Measurements from ENCODE around the gene ICOS.
"Not testable (repeated sequence)": the region's sequence is repeated elsewhere in the genome, so short reads cannot be mapped to it uniquely, and the experiment has no call there.

The ICOS gene

GRCh38 chr2:203983064-203983715 lies 46.6 kb downstream of the ICOS start:
- no peak for DNase-seq

DNA sequence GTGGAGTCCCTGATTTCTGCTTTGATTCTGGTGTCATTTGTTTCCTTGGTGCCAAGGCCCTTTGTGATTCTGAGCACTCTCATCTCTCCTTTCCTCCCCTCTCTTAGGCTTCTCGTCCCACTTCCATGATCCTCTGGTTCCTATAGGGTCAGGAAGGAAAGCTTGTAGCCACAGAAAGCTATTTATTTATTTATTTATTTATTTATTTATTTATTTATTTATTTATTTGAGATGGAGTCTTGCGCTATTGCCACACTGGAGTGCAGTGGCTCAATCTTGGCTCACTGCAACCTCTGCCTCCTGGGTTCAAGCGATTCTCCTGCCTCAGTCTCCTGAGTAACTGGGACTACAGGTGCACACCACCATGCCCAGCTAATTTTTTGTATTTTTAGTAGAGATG lies 49.4 kb downstream of the ICOS start:
- not testable (repeated sequence) for DNase-seq

DNA sequence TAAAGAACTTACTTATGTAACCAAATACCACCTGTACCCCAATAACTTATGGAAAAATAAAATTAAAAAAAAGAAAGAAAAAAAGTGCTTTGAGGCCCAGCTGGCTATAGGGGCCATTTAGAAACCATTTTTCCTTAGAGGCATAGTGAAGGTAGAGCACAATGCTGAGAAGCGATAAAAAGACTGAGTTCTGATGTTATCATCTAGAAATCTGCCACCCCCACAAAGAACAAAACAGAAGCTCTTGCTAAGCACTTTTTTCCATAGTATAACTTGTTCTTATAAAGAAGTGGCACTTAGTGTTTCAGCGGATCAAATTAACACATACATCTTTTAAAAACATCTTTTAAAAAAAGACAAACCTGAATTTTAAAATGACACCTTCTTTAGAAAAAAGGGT lies 51.4 kb downstream of the ICOS start:
- DNase-seq: no peak

GRCh38 chr2:203988500-203989260 lies 52.1 kb downstream of the ICOS start:
- no peak for DNase-seq

GRCh38 chr2:203989521-203989920 lies 53.0 kb downstream of the ICOS start:
- DNase-seq: no peak

DNA sequence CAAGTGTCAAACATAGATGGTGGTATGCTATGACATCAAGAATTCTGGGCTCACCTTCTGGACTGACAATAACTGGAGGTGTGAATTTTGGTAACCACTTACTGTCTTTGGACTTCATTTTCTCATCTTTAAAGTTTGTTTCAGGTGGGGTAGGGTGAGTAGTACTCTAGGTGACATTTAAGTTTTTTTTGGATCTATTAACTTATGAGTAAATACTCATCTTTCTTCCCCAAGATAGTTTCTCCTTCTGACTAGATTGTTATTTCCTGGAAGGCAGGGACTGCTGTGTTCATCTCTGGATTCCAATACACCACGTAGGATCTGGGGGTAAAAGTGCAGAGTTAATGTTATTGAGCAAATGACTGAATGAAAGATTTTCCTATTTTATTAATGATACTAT lies 55.9 kb downstream of the ICOS start:
- DNase-seq: no peak

DNA sequence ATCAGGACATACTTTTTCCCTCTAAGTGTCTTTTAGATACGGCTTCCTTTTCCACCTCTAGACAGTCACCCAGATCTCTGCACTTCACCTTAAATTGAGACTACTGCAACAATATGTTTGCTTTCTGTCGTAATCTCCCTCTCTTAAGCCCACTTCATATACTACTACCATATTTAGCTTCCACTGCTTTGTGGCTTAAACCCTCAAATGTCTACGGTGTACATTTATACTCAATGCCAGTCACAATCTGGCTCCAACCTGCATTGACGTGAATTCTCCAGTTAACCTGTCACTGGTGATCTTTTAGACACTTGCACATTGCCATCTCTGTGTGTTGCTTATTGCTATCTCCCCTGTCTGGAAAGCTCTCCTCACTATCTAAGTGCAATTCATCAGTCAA lies 56.4 kb downstream of the ICOS start:
- no peak for DNase-seq

- no peak for DNase-seq
Observed at GRCh38 chr2:203993560-203993959, 57.0 kb downstream of the ICOS start.

- no peak for DNase-seq
Observed at GRCh38 chr2:203994735-203995134, 58.2 kb downstream of the ICOS start.

DNA sequence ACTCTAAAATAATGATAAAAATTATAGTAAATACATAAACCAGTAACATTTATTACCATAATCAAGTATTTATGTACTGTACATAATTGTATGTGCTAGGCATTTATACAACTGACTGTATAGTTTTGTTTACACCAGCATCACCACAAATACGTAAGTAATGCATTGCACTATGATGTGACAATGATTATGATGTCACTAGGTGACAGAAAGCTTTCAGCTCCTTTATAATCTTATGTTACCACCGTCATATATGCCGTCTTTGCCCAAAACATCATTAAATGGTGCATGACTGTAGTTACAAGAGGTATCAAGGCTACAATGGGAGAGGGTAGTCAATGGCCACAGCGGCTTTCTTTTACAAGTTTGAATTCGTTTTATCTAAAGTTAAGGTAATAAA lies 60.1 kb downstream of the ICOS start:
- no peak for DNase-seq

DNA sequence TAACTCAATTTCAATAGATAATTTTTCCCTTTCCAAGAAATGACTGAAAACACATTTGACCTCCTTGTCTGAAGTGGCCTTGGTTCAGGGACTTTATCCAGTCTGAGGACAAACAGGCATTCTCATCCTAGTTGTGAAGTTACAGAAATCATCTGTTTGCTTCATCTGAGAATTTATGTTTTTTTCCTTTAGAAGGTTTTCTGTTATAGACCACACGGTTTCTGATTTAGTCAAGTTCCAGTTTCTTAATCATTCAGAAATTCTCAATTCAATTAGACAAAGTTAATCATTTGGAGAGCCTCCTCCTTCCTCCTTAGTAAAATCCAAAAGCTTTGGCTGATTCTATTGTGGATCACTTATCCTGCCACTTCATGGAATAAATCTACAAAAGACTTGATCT lies 60.9 kb downstream of the ICOS start:
- DNase-seq: no peak

GRCh38 chr2:203997980-203998809 lies 61.6 kb downstream of the ICOS start:
- no peak for DNase-seq

DNA sequence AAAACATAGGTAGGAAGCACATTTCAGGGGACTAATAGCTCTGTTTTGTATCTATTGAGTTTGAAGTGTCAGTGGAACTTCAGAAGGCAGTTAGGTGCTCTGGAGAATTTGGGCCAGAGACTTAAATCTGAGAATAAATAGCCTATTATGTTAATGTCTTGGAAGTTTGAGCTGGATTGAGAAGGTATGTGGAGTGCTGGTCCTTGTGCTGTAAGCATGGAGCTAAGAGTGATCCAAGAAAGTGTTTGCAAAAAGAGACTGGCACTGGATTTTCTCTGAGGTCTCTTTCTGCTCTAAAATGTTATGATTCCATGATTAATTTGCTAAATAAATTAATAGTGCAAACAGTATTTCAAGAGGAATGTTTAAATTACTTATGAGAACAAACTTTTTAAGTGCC lies 63.3 kb downstream of the ICOS start:
- no peak for DNase-seq

DNA sequence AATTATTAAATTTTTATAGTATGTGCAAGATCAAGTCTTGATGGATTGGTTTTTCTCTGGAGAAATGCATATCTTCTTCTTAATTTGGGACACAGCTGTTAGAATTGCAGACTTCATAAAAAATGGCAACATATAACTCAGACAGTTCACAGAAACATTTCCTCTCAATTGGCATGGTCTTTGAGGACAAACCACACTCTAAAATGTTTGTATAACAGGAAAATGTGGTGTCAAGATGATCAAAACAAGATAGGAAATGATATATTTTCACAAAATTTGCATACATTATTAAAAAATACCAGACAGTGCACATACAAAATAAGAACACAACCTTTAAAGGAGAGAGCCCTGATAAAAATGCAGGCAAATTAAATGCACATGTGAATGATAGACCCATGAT lies 63.9 kb downstream of the ICOS start:
- DNase-seq: no peak

GRCh38 chr2:204003276-204003990 lies 66.9 kb downstream of the ICOS start:
- DNase-seq: no peak

GRCh38 chr2:204004912-204005311 lies 68.3 kb downstream of the ICOS start:
- DNase-seq: no peak

- no peak for DNase-seq
Observed at GRCh38 chr2:204005940-204006721, 69.6 kb downstream of the ICOS start.

DNA sequence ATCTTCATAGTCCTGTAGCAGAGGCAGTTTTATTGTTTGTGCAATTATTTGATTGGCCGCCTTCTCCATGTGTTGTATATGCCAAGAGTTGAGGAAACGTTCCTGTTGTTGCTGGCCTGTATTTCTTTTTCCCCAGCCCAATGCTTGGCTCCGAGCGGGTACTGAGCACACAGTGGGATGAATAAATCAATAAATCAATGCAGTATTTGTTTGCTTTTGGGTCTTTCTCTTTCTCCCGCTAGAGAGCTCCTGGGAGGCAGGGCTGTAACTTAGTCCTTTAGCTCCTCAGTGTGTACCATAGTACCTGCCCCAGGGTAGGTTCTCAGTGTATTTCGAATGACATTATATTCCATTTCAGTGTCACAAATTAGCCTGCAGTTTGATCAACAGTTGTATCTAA lies 71.8 kb downstream of the ICOS start:
- DNase-seq: no peak

DNA sequence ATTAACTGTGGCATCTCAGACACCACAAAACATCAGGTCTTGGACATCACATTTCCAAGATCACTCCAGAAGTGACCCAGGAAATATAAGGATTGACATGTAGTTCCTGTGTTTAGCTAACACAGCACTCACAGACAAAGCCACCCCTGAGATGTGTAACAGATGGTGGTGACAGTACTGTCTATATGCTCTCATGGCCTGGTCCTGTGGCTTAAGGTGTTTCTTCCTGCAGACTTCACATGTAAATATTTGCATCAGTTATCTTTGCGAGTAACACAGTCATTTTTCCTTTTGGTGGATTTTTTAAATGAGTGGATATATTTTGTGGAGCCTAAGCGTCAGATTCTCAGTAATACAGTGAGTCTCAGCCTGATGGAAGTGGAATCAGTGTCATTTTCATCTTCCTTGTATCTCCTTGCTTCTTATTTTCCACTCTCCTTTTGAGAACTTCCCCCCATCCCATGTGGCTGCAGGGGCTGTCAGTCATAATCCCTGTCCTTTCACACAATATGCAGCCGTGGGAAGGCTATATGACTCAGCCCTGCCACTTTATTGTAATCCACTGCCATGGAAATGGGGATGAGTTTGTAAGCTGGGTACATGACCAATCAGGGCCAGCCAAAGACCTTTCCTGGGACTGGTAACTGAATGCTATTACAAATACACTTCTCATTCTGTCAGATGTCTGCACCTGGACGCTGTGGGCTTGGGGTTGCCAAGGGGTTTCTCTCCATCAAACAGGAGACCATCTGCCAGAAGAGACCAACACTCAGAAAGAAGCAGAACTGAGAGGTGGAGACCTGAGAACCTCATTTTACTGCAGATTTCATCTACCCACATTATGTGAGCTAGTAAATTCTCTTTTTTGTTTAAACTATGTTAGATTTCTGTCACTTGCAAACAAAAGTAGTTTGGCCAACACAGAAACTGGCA lies 74.3 kb downstream of the ICOS start:
- DNase-seq: no peak

Measured in NCI-H1930 (cell line).